Thyroid gland (tissue), 4 donors: Measurements from ENCODE around the gene ARL13A. TPM values are rescaled to one million over a fixed set of nuclear protein-coding genes. Genes with fewer than 3 reads are reported as not detected.

Experiments
- DNase-seq, 2 donors: peaks; one replicate each; pipeline ENCODE4 v3.0.0-alpha.2; 2019
- H3K27ac ChIP-seq, 3 donors: fragments of 200-600 bp; sonication (generic); 1 replicate in 2 of 3; 2 replicates in 1 of 3; pipeline ENCODE4 v1.5.1; 2016 to 2019; ENCODE audit warnings: mild to moderate bottlenecking in 1 of 3, moderate library complexity in 1 of 3
- H3K27me3 ChIP-seq: fragments of 200-600 bp; sonication (generic); one replicate; pipeline ENCODE4 v1.5.1; 2019
- H3K36me3 ChIP-seq, 2 donors: fragments of 200-600 bp; sonication (generic); one replicate each; pipeline ENCODE4 v1.5.1; 2016 to 2019
- H3K4me1 ChIP-seq, 2 donors: fragments of 200-600 bp; sonication (generic); one replicate each; pipeline ENCODE4 v1.5.1; 2017 to 2019
- H3K4me3 ChIP-seq, 3 donors: fragments of 200-600 bp; sonication (generic); replicated peaks in 1 of 3; 1 replicate in 2 of 3; 2 replicates in 1 of 3; pipeline ENCODE4 v1.5.1; 2016; ENCODE audit warnings: mild to moderate bottlenecking in 1 of 3
- H3K9me3 ChIP-seq: fragments of 200-600 bp; sonication (generic); one replicate; pipeline ENCODE4 v1.5.1; 2017
- POLR2A ChIP-seq, 2 donors: fragments of 450-650 bp; IDR thresholded peaks; one replicate each; pipeline ENCODE4 v1.6.1; 2017; ENCODE audit warnings: antibody characterized with exemption in 2 of 2, mild to moderate bottlenecking in 2 of 2, moderate library complexity in 1 of 2
- WGBS, 2 donors: methylation state at CpG; one replicate each; pipeline ENCODE4 v1.1.5; 2017; 5-methylcytosine and 5-hydroxymethylcytosine counted together
- intact Hi-C: fragments of 100-400 bp; cut with DNase I; formaldehyde crosslinking; loops from one replicate; pipeline ENCODE4 v1.15.1; 2023
- total RNA-seq, 4 donors: library from RNA; depleted of rRNA; stranded (reverse); fragments of >200 nt; gene quantifications; one replicate each; pipeline ENCODE4 v1.2.3, GENCODE V29; 2016
- TF ChIP-seq, protein P1 (sequence below), 6 experiments: fragments of 200-600 bp in 3 of 6; fragments of 450-650 bp in 3 of 6; sonication (generic) in 3 of 6; IDR thresholded peaks; one replicate each; pipeline ENCODE4 v1.5.1; 2016 to 2019; ENCODE audit warnings: antibody characterized with exemption in 6 of 6, mild to moderate bottlenecking in 2 of 6, inconsistent platforms in 1 of 6, moderate library complexity in 1 of 6

The ARL13A gene
- total RNA-seq: not detected

DNA sequence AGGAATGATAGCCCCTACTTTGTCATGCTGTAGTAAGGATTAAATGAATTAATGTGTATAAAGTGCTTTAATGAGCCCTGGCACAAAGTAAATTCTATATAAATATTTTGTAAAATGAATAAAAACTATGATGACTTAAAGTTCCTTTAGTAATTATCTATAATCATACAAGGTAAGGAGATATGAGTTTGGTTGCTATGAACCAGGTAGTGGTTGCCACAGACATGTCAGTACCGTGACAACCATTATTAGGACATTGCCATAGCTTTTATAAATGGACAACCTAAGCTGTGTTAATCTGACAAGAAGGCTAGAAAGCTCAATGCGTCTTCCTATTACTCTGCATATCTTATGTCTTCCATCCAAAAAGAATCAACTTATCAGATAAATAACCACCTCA lies at the start of gene ARL13A:
Gene ARL13A (plus strand): TSS at position 301 of the 400 bp plus-strand sequence. CDS start 3,982 bp downstream, outside the sequence.
- no peaks in the 10 kb centered on the region for H3K9me3 ChIP-seq
- H3K27ac ChIP-seq: no peak within 1 kb of the TSS
- no peak for DNase-seq
- no peaks in the 10 kb centered on the region for H3K36me3 ChIP-seq
- H3K4me1 ChIP-seq: no peaks in the 10 kb centered on the region
- intact Hi-C loops: no loop called here
- H3K27me3 ChIP-seq: no peaks in the 10 kb centered on the region
- TF ChIP-seq POLR2A (IDR thresholded peaks at IDR 0.05): no peak
- TF ChIP-seq, protein P1, sequence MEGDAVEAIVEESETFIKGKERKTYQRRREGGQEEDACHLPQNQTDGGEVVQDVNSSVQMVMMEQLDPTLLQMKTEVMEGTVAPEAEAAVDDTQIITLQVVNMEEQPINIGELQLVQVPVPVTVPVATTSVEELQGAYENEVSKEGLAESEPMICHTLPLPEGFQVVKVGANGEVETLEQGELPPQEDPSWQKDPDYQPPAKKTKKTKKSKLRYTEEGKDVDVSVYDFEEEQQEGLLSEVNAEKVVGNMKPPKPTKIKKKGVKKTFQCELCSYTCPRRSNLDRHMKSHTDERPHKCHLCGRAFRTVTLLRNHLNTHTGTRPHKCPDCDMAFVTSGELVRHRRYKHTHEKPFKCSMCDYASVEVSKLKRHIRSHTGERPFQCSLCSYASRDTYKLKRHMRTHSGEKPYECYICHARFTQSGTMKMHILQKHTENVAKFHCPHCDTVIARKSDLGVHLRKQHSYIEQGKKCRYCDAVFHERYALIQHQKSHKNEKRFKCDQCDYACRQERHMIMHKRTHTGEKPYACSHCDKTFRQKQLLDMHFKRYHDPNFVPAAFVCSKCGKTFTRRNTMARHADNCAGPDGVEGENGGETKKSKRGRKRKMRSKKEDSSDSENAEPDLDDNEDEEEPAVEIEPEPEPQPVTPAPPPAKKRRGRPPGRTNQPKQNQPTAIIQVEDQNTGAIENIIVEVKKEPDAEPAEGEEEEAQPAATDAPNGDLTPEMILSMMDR (IDR thresholded peaks at IDR 0.05): no peak
- H3K4me3 ChIP-seq: no peak within 1 kb of the TSS
- WGBS, 2 donors: 89 to 97% methylated on average over 2 of the region's 2 CpGs

DNA sequence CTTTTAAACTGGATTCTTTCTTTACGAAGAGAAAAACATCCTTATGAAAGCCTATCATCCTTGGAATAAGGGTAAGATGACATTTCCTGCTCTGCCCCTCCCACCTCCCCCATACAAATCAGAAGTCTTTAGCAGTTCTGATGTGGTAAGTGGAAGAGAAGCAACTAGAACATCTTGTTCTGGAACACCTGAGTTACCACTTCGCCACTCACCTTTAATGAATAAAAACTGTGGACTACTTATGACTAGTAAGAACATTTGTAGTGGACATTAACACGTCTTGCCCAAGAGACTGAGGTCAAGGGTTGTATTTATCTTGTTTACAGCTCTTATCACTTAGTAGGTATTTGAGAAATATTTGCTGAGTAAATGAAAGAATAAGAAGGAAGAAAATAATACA lies 45.1 kb upstream of the ARL13A start:
- 80 to 84% methylated on average over 3 of the region's 3 CpGs for WGBS, 2 donors
- Histone ChIP-seq H3K36me3 (no peaks in the 10 kb centered on the region), H3K4me3 (no peak overlapping the region), H3K4me1 (no peaks in the 10 kb centered on the region), H3K27me3 (no peaks in the 10 kb centered on the region), H3K9me3 (no peaks in the 10 kb centered on the region), H3K27ac (no peak overlapping the region)
- intact Hi-C loops: no loop called here
- TF ChIP-seq, protein P1 (IDR thresholded peaks at IDR 0.05): no peak
- TF ChIP-seq POLR2A (IDR thresholded peaks at IDR 0.05): no peak
- DNase-seq: no peak

DNA sequence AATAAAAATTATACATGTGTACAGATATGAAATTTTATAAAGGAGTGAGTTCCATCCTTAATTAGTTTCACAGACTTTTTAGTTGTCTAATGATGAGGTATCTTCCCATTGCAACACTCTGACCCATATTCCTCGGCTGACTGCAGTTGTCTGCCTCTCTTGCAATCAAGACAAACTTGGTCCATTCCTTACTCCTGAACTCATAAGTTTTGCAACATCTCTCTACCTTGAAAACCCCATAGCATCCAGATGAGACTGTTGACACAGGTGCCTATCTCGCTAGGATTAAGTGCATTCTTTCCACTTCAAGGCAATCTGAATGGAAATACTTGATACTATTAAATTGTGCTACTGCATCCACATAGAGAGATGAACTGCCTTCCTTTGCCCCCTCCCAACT lies 43.1 kb upstream of the ARL13A start:
- Histone ChIP-seq H3K4me1 (no peaks in the 10 kb centered on the region), H3K27ac (no peak overlapping the region), H3K36me3 (no peaks in the 10 kb centered on the region), H3K4me3 (no peak overlapping the region), H3K9me3 (no peaks in the 10 kb centered on the region), H3K27me3 (no peaks in the 10 kb centered on the region)
- TF ChIP-seq, protein P1 (IDR thresholded peaks at IDR 0.05): no peak
- TF ChIP-seq POLR2A (IDR thresholded peaks at IDR 0.05): no peak
- no peak for DNase-seq
- intact Hi-C loops: no loop called here
- 84 to 85% methylated on average over 2 of the region's 2 CpGs for WGBS, 2 donors

DNA sequence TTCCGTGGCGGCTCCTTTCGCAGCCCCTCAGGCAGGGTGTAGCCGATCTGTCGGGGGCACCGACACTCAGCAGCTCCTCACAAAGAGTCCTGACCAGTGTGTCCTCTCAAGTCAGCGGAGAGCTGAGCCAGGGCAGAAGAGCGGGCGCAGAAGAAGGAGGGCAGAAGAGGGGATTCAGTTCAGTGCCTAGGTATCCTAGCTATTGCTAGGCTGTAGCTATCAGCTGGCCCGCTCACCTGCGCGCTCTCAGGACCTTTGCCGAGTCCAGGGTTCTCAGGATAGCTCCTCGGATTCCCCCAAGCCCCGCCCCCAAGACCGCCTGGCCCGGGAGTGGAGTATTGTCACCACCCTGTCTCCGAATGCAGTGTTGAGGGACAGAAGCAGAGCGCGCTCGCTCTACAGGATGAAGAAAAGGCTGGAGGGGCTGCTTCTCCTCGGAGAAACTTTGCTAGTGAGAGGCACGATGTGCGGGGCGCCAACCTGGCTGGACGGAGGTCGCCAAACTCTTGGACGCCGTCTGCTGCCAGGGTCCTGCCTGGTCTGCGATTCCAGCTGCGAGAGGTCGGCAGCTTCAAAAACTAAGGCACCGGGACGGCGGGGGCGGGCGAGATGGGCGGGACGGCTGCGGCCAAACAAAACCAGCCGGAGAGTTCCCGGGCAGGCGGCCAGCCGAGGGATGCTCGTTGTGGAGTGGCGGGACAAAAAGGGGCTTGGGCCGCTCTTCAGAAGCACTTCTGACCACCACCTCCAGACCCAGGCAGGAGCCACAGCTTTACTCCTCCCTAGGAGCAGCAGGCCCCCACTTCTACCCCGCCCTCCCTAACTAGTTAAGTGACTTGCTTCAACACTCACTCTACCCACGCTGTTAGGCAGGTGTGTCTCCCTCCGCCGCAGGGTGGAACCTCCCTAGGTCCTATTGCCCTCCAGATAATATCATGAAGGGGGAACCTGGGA lies 40.6 kb upstream of the ARL13A start, which contains the start of gene XKRX:
Gene XKRX (minus strand): TSS at position 258 of the 954 bp plus-strand sequence. CDS start 613 bp downstream, outside the sequence.
- Histone ChIP-seq H3K4me1 (no peaks in the 10 kb centered on the region), H3K4me3 (peak within 1 kb of the TSS in 2 of 3 donors; percentile 15 to 24), H3K9me3 (no peaks in the 10 kb centered on the region), H3K27ac (no peak within 1 kb of the TSS), H3K36me3 (no peaks in the 10 kb centered on the region), H3K27me3 (no peaks in the 10 kb centered on the region)
- DNase-seq: peak; percentile 66 to 74
- TF ChIP-seq, protein P1 (IDR thresholded peaks at IDR 0.05): no peak
- peak in 1 of 2 donors; percentile 29 for TF ChIP-seq POLR2A (IDR thresholded peaks at IDR 0.05)
- WGBS, 2 donors: 0% methylated on average over 6 of the region's 51 CpGs; no CpG with 5 or more reads in 1 of the 2 donors
- intact Hi-C loops: no loop called here
